ENCODE measurements around the gene DDAH2.

GRCh38 chr6:31736021-31736767 is 7.1 kb upstream of the DDAH2 start, which contains the start of gene CLIC1:
- TF ChIP-seq POLR2A (IDR thresholded peaks at IDR 0.05) (peak in 1 of 2 donors; percentile 68), CTCF (IDR thresholded peaks at IDR 0.05) (no peak)
